Activated CD4-positive, CD25-positive, alpha-beta regulatory T cell (primary cell): ENCODE measurements around the gene ACAP3.

ENCODE experiments used
- DNase-seq, 4 experiments: peaks; one replicate each; lab custom pipeline; 2025; lab: John Stamatoyannopoulos, UW

The ACAP3 gene

DNA sequence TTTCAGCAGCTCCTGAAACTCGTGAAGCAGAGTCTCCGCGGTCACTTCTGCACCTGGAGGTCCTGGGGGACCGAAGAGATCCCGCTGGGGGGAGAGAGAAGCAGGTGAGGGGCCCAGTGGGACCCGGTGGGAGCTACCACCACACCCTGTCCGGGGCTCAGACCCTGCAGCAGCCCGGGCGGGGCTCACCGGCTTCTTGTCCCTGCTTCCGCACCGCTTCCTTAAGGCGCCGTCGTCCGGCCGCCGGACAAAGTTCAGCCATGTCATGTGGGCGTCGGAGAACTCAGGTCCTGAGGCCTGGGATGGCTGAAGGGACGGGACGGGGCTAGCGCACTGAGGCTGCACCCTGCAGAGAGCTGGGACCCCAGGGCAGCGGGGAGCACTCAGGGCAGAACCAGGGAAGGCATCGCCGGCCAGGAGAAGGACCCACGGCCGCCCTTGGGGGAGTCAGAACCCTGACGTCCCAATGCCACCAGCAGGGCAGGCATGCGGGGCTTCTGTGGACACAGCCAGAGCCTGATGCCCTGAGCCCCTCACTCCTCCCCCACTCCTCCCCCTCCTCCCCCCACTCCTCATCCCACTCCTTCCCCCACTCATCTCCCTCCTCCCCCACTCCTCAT, 63.4 kb downstream of the ACAP3 start:
- DNase-seq: no peak

DNA sequence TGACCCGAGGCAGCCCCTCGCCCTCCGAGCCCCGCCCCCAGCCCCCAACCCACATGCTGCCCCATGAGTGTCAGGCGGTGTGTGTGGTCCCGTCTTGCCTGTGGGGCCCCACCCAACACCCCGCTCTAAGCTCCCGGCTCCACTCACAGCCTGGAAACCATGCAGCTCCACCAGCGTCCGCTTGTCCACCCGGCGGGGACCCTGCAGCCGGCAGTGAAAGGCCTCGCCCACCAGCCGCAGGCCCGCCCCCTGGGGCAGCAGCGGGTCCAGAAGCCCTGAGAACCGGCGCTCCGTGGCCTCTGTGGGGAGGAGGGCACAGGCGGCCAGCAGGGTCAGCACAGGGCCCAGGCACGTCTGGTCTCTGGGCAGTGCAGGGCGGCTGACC, 63.9 kb downstream of the ACAP3 start:
- no peak for DNase-seq

DNA sequence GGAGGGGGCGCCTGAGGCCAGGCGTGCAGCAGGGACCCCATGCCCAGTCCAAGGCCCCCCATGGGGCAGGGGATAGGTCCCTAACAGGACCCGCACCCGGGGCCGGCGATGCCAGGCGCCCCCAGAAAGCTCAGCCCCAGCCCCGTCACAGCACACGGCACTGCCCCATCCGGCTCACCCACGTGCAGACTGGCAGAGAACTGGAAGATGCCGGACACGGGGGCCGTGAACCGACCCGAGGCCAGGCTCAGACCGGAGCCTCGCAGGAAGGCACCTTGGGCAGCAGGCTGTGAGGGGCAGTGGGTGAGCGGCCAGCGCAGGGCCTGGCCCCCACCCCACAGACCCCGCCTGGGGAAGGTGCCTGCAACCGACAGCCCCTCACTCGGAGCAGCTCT, 64.5 kb downstream of the ACAP3 start:
- no peak for DNase-seq

DNA sequence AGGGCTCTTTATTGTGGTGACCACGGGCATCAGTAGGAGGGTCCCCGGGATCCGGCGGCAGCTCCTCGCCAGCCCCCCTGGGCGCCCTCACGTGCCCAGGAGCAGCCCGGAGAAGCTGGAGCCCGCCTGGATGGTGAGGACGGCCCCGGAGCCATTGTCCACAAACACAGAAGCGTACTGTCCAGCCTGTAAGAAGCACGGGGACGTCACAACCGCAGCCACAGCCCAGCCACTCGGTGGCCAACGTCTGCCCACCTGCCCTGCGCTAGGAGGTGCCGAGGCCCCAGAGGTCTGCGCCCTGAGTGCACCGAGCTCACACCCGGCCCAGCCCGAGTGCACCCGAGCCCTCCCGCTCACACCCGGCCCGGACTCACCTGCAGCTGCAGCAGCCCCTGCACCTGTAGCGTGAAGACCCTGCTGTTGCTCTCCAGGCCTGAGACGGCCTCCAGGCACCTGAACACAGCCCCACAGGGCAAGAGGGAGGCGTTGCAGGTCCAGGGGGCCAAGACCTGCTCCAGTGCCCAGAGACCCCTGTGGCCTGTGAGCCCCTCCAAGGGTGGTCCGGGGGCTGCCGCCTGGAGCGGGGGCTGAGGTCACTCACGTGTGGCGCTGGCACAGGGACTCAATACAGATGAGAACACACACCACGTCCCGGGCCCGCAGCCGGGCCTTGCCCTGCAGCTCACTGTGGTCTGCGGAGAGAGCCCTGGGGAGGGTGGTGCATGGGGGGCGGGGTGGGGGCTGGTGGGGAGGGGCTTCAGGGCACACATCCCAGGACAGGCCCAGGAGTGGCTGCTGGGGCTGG, 65.1 kb downstream of the ACAP3 start:
- DNase-seq: no peak
